ENCODE measurements around the gene HMGA1. TPM values are rescaled to one million over a fixed set of nuclear protein-coding genes. Genes with fewer than 3 reads are reported as not detected.
A peak's percentile ranks its signal among the peaks of the same experiment; 100 is the strongest.

Gene HMGA1
- total and polyA plus RNA-seq, 2 of the 13 experiments (the other 11 are each of a cell fraction or from before 2014, with no cell fraction given), result 117 to 145 TPM

- TF ChIP-seq, protein P1, sequence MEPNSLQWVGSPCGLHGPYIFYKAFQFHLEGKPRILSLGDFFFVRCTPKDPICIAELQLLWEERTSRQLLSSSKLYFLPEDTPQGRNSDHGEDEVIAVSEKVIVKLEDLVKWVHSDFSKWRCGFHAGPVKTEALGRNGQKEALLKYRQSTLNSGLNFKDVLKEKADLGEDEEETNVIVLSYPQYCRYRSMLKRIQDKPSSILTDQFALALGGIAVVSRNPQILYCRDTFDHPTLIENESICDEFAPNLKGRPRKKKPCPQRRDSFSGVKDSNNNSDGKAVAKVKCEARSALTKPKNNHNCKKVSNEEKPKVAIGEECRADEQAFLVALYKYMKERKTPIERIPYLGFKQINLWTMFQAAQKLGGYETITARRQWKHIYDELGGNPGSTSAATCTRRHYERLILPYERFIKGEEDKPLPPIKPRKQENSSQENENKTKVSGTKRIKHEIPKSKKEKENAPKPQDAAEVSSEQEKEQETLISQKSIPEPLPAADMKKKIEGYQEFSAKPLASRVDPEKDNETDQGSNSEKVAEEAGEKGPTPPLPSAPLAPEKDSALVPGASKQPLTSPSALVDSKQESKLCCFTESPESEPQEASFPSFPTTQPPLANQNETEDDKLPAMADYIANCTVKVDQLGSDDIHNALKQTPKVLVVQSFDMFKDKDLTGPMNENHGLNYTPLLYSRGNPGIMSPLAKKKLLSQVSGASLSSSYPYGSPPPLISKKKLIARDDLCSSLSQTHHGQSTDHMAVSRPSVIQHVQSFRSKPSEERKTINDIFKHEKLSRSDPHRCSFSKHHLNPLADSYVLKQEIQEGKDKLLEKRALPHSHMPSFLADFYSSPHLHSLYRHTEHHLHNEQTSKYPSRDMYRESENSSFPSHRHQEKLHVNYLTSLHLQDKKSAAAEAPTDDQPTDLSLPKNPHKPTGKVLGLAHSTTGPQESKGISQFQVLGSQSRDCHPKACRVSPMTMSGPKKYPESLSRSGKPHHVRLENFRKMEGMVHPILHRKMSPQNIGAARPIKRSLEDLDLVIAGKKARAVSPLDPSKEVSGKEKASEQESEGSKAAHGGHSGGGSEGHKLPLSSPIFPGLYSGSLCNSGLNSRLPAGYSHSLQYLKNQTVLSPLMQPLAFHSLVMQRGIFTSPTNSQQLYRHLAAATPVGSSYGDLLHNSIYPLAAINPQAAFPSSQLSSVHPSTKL (CRISPR knock-in tag; IDR thresholded peaks at IDR 0.05), result no peak
- TF ChIP-seq MEIS2 (CRISPR knock-in tag; IDR thresholded peaks at IDR 0.05) (no peak), ZNF343 (CRISPR knock-in tag; IDR thresholded peaks at IDR 0.05) (peak; percentile 70; the same call in 1 of the 2 replicates), RBAK (CRISPR knock-in tag; IDR thresholded peaks at IDR 0.05) (no peak), RELA (CRISPR knock-in tag; IDR thresholded peaks at IDR 0.05) (no peak), ZNF460 (CRISPR knock-in tag; IDR thresholded peaks at IDR 0.05; ENCODE audit: borderline replicate concordance) (no peak), IRF2 (CRISPR knock-in tag; IDR thresholded peaks at IDR 0.05) (0 out of 2 replicates have a peak, but pooled peaks have one; percentile 1), RFXANK (CRISPR knock-in tag; IDR thresholded peaks at IDR 0.05) (no peak), POLR2AphosphoS2 (IDR thresholded peaks at IDR 0.05; ENCODE audit: low read depth, low read length) (no peak), GATA4 (IDR thresholded peaks at IDR 0.05; ENCODE audit: borderline replicate concordance, low read depth) (no peak), ATF7-NPFF (CRISPR knock-in tag; IDR thresholded peaks at IDR 0.05; ENCODE audit: low read depth) (no peak), ZSCAN12 (CRISPR knock-in tag; IDR thresholded peaks at IDR 0.05) (no peak), ZNF672 (CRISPR knock-in tag; IDR thresholded peaks at IDR 0.05) (no peak), ZNF543 (CRISPR knock-in tag; IDR thresholded peaks at IDR 0.05) (no peak), HNRNPUL1 (IDR thresholded peaks at IDR 0.05; ENCODE audit: low read depth, low read length) (no peak), MAFG (CRISPR knock-in tag; IDR thresholded peaks at IDR 0.05) (no peak), PPARG (CRISPR knock-in tag; conservative IDR thresholded peaks at IDR 0.05) (no peak)
- TF ChIP-seq, protein P2, sequence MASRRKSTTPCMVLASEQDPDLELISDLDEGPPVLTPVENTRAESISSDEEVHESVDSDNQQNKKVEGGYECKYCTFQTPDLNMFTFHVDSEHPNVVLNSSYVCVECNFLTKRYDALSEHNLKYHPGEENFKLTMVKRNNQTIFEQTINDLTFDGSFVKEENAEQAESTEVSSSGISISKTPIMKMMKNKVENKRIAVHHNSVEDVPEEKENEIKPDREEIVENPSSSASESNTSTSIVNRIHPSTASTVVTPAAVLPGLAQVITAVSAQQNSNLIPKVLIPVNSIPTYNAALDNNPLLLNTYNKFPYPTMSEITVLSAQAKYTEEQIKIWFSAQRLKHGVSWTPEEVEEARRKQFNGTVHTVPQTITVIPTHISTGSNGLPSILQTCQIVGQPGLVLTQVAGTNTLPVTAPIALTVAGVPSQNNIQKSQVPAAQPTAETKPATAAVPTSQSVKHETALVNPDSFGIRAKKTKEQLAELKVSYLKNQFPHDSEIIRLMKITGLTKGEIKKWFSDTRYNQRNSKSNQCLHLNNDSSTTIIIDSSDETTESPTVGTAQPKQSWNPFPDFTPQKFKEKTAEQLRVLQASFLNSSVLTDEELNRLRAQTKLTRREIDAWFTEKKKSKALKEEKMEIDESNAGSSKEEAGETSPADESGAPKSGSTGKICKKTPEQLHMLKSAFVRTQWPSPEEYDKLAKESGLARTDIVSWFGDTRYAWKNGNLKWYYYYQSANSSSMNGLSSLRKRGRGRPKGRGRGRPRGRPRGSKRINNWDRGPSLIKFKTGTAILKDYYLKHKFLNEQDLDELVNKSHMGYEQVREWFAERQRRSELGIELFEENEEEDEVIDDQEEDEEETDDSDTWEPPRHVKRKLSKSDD (CRISPR knock-in tag; IDR thresholded peaks at IDR 0.05; ENCODE audit: low read depth), result no peak
- TF ChIP-seq, protein P3, sequence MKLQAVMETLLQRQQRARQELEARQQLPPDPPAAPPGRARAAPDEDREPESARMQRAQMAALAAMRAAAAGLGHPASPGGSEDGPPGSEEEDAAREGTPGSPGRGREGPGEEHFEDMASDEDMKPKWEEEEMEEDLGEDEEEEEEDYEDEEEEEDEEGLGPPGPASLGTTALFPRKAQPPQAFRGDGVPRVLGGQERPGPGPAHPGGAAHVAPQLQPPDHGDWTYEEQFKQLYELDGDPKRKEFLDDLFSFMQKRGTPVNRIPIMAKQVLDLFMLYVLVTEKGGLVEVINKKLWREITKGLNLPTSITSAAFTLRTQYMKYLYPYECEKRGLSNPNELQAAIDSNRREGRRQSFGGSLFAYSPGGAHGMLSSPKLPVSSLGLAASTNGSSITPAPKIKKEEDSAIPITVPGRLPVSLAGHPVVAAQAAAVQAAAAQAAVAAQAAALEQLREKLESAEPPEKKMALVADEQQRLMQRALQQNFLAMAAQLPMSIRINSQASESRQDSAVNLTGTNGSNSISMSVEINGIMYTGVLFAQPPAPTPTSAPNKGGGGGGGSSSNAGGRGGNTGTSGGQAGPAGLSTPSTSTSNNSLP (IDR thresholded peaks at IDR 0.05; ENCODE audit: low read depth, low read length), result no peak
- TF ChIP-seq, protein P4, sequence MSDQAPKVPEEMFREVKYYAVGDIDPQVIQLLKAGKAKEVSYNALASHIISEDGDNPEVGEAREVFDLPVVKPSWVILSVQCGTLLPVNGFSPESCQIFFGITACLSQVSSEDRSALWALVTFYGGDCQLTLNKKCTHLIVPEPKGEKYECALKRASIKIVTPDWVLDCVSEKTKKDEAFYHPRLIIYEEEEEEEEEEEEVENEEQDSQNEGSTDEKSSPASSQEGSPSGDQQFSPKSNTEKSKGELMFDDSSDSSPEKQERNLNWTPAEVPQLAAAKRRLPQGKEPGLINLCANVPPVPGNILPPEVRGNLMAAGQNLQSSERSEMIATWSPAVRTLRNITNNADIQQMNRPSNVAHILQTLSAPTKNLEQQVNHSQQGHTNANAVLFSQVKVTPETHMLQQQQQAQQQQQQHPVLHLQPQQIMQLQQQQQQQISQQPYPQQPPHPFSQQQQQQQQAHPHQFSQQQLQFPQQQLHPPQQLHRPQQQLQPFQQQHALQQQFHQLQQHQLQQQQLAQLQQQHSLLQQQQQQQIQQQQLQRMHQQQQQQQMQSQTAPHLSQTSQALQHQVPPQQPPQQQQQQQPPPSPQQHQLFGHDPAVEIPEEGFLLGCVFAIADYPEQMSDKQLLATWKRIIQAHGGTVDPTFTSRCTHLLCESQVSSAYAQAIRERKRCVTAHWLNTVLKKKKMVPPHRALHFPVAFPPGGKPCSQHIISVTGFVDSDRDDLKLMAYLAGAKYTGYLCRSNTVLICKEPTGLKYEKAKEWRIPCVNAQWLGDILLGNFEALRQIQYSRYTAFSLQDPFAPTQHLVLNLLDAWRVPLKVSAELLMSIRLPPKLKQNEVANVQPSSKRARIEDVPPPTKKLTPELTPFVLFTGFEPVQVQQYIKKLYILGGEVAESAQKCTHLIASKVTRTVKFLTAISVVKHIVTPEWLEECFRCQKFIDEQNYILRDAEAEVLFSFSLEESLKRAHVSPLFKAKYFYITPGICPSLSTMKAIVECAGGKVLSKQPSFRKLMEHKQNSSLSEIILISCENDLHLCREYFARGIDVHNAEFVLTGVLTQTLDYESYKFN (CRISPR knock-in tag; conservative IDR thresholded peaks at IDR 0.05), result no peak
Measured at GRCh38 chr6:34248198-34248726, 11.6 kb downstream of the HMGA1 start (continued).

Measured in HepG2 (cell line).